GM12878 (cell line): ENCODE measurements around the gene PGC. TPM values are rescaled to one million over a fixed set of nuclear protein-coding genes. Genes with fewer than 3 reads are reported as not detected.

ENCODE experiments used
- ATAC-seq: fragments of 200-7000 bp; cut with Tn5 transposase; 3 replicates; pipeline ENCODE4 v1.9.1; 2020; ENCODE audit warnings: mild to moderate bottlenecking, moderate library complexity
- BruUV-seq: library from RNA; stranded (reverse); fragments of 400-500 nt; replicated peaks from 2 replicates; lab custom pipeline; 2021; lab: Mats Ljungman, UMichigan
- CTCF ChIA-PET: fragments of 300-600 bp; sonication (Branson Sonifier 250); formaldehyde crosslinking; extraction: SDS; loops from one replicate; lab custom pipeline; 2021; ENCODE audit warnings: inconsistent platforms; lab: Yijun Ruan, JAX
- POLR2A ChIA-PET: fragments of 350-600 bp; formaldehyde crosslinking; extraction: SDS; loops from one replicate; lab custom pipeline; 2021; ENCODE audit warnings: inconsistent platforms; lab: Charles Lee
- RAD21 ChIA-PET: fragments of 300-600 bp; sonication (Branson Sonifier 250); formaldehyde crosslinking; loops from one replicate; lab custom pipeline; 2023; ENCODE audit warnings: antibody characterized with exemption; ENCODE audit not compliant: unreplicated experiment; lab: Charles Lee
- SMC1A ChIA-PET: fragments of 300-600 bp; sonication (Branson Sonifier 250); formaldehyde crosslinking; loops from one replicate; lab custom pipeline; 2023; ENCODE audit not compliant: unreplicated experiment, uncharacterized antibody; lab: Charles Lee
- DNase-seq: peaks from one replicate; pipeline ENCODE4 v3.0.0-alpha.2; 2011; ENCODE audit warnings: low read depth, low spot score
- FAIRE-seq: peaks from 3 replicates; lab custom pipeline; 2011; peaks lifted over from hg19 to GRCh38; lab: Jason Lieb, UNC
- H2AFZ ChIP-seq: 2 replicates; pipeline ENCODE4 v1.6.0; 2011; ENCODE audit warnings: low read depth, low read length, control low read depth; ENCODE audit not compliant: control insufficient read depth
- H3K27ac ChIP-seq: 2 replicates; pipeline ENCODE4 v1.5.1; 2011; ENCODE audit warnings: control low read depth; ENCODE audit not compliant: control insufficient read depth, insufficient read depth
- H3K27me3 ChIP-seq, 2 experiments: replicated peaks in 1 of 2; 2 replicates each; pipeline versions ENCODE4 v1.6.0 to v1.6.1; 2011; ENCODE audit warnings: low read length in 1 of 2; ENCODE audit not compliant: control insufficient read depth in 2 of 2, insufficient read depth in 2 of 2
- H3K36me3 ChIP-seq, 2 experiments: 2 replicates each; pipeline ENCODE4 v1.5.1; 2011; ENCODE audit warnings: low read length in 1 of 2; ENCODE audit not compliant: control insufficient read depth in 2 of 2, insufficient read depth in 2 of 2
- H3K4me1 ChIP-seq: 2 replicates; pipeline ENCODE4 v1.6.1; 2011; ENCODE audit warnings: mild to moderate bottlenecking, low read length, moderate library complexity, mixed read lengths; ENCODE audit not compliant: control insufficient read depth, insufficient read depth
- H3K4me2 ChIP-seq: 2 replicates; pipeline ENCODE4 v1.6.0; 2011; ENCODE audit warnings: control low read depth; ENCODE audit not compliant: control insufficient read depth, insufficient read depth
- H3K4me3 ChIP-seq: fragments of 200-600 bp; sonication (generic); 2 replicates; pipeline ENCODE4 v1.5.1; 2016
- H3K79me2 ChIP-seq: 2 replicates; pipeline ENCODE4 v1.6.0; 2011; ENCODE audit warnings: low read length; ENCODE audit not compliant: control insufficient read depth, insufficient read depth
- H3K9ac ChIP-seq: 2 replicates; pipeline ENCODE4 v1.8.0; 2011; ENCODE audit warnings: low read length, control low read depth, mixed read lengths; ENCODE audit not compliant: control insufficient read depth, insufficient read depth
- H3K9me3 ChIP-seq: replicated peaks from 3 replicates; pipeline ENCODE4 v1.5.1; 2011; ENCODE audit warnings: mild to moderate bottlenecking, low read length; ENCODE audit not compliant: control insufficient read depth, insufficient read depth
- H4K20me1 ChIP-seq: 2 replicates; pipeline ENCODE4 v1.6.0; 2011; ENCODE audit not compliant: control insufficient read depth, insufficient read depth
- BACH1 ChIP-seq: fragments of 450-650 bp; IDR thresholded peaks from 2 replicates; pipeline ENCODE4 v1.6.1; 2017; ENCODE audit warnings: mild to moderate bottlenecking, borderline replicate concordance
- KDM1A ChIP-seq: fragments of 200-600 bp; sonication (generic); IDR thresholded peaks from 2 replicates; pipeline ENCODE4 v1.6.1; 2016; ENCODE audit warnings: borderline replicate concordance
- MYB ChIP-seq: fragments of 150-350 bp; IDR thresholded peaks from 2 replicates; pipeline ENCODE4 v1.6.1; 2014; ENCODE audit warnings: mild to moderate bottlenecking, low read depth, low read length, borderline replicate concordance
- POLR2A ChIP-seq: IDR thresholded peaks from 2 replicates; pipeline ENCODE4 v1.6.1; 2011; ENCODE audit warnings: low read depth, mild to moderate bottlenecking, low read length
- RAD51 ChIP-seq: fragments of 450-650 bp; IDR thresholded peaks from 2 replicates; pipeline ENCODE4 v1.6.1; 2016; ENCODE audit warnings: moderate library complexity, mild to moderate bottlenecking, inconsistent platforms
- STAT3 ChIP-seq: IDR thresholded peaks from 2 replicates; pipeline ENCODE4 v1.6.1; 2011; ENCODE audit warnings: low read depth, low read length, improper control_type of control experiment
- TBL1XR1 ChIP-seq: IDR thresholded peaks from 2 replicates; pipeline ENCODE4 v1.6.1; 2012; ENCODE audit warnings: low read depth, low read length, improper control_type of control experiment
- USF2 ChIP-seq: IDR thresholded peaks from 2 replicates; pipeline ENCODE4 v1.6.1; 2011; ENCODE audit warnings: low read depth, low read length, improper control_type of control experiment, borderline replicate concordance
- YBX1 ChIP-seq: fragments of 450-650 bp; IDR thresholded peaks from 2 replicates; pipeline ENCODE4 v1.6.1; 2016; ENCODE audit warnings: antibody characterized with exemption
- ZBED1 ChIP-seq: IDR thresholded peaks from 2 replicates; pipeline ENCODE4 v1.6.1; 2016; ENCODE audit warnings: borderline replicate concordance
- ZBTB11 ChIP-seq: fragments of 450-650 bp; formaldehyde crosslinking; IDR thresholded peaks from 2 replicates; pipeline ENCODE4 v1.5.0; 2022; ENCODE audit warnings: mild to moderate bottlenecking, missing genetic modification characterization
- WGBS: methylation state at CpG from one replicate; pipeline ENCODE4 v1.1.6; 2016; ENCODE audit warnings: low lambda C conversion rate; ENCODE audit not compliant: insufficient replicate concordance, insufficient coverage; ENCODE audit errors: missing lambda C conversion rate; 5-methylcytosine and 5-hydroxymethylcytosine counted together
- in situ Hi-C: fragments of 300-500 bp; cut with MboI; formaldehyde crosslinking; loops from 9 replicates; pipeline ENCODE4 v1.14.3; 2018; ENCODE audit warnings: mixed read lengths
- intact Hi-C: fragments of 100-400 bp; cut with micrococcal nuclease; formaldehyde crosslinking; loops from one replicate; pipeline ENCODE4 v1.14.2; 2022; ENCODE audit not compliant: unreplicated experiment
- polyA plus RNA-seq, 11 experiments: library from polyadenylated mRNA; depleted of rRNA in 4 of 11; unstranded in 6 of 11; stranded (reverse) in 5 of 11; fragments of >200 nt; fragmentation: Nextera tagmentation in 4 of 11; fragmentation: Illumina TruSeq in 1 of 11; extraction: Ambion mirVana in 4 of 11; extraction: Trizol in 1 of 11; gene quantifications; 1 replicate in 1 of 11; 2 replicates in 10 of 11; pipeline versions ENCODE4 v1.2.1 to v1.2.3, GENCODE V29; 2011 to 2016; ENCODE audit warnings: inconsistent platforms in 2 of 11, missing spikeins in 2 of 11, low read depth in 1 of 11
- total RNA-seq, 4 experiments: library from RNA; depleted of rRNA in 3 of 4; stranded (reverse); fragments of >200 nt in 3 of 4; fragmentation: Illumina TruSeq in 1 of 4; extraction: Trizol in 1 of 4; gene quantifications; 2 replicates each; pipeline versions ENCODE4 v1.2.1 to v1.2.3, GENCODE V29; 2013 to 2021
- TF ChIP-seq, protein P1 (sequence below): fragments of 450-650 bp; IDR thresholded peaks from 2 replicates; pipeline ENCODE4 v1.6.1; 2017; ENCODE audit warnings: mild to moderate bottlenecking, moderate library complexity
- TF ChIP-seq, protein P2 (sequence below): fragments of 450-650 bp; IDR thresholded peaks from 2 replicates; pipeline ENCODE4 v1.6.1; 2014; ENCODE audit warnings: mild to moderate bottlenecking

The PGC gene
- total and polyA plus RNA-seq, 10 of the 15 experiments (the other 5 are each of a cell fraction or from before 2014, with no cell fraction given): 0.26 TPM; not detected in 9

DNA sequence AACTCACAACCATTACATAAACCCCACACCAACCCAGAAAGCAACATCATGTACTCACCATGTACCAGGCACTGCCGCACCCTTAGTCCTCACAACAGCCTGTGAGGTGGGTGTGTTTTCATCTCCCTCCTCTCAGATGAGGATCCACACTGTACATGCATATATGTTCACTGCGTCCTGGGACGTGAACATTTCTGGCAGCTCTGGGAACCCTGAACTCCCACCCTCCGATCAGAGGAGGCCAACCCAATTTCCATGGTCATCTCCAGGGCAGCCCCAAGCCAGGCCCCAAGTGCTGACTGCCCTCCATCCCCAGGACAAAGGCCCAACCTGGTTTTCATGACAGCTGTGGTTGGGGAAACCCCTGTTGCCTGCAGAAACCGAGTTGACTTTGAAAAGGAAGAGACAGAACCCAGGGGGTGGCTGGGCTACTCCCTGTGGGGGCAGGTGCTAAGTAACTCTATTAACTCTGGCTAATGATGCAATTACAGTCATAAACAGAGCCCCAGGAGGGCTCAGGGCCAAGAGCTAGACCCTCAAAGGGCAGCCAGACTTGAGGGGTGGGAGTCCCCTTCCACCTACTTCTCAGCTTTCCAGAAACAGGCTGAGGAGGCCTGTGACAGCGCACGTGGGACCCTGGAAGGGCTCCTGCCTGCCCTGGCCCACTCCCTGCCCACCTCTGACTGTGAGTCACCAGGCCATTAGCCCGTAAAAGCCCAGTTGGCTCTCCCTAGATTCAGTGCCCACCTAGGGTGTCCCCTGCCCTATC is 14.4 kb downstream of the PGC start:
- in situ Hi-C loops (no loop called here), intact Hi-C loops (loop anchor here (1.0 to 10.0 kb wide), 4 partner anchors 9 to 658 kb away; partner anchors contain the start of genes FOXP4, NFYA and OARD1)
- ChIA-PET SMC1A (interaction anchor here (1.2 to 8.5 kb wide), 8 partner anchors 8 to 445 kb away, joined by 3 to 168 read pairs (median 14); no protein-coding TSS in a partner anchor), RAD21 (interaction anchor here (0.6 to 8.5 kb wide), 10 partner anchors 15 to 1039 kb away, joined by 3 to 300 read pairs (median 4); partner anchors contain the start of gene NCR2), POLR2A (interaction anchor here (0.7 to 9.6 kb wide), 7 partner anchors 14 to 399 kb away, joined by 3 to 293 read pairs (median 6); no protein-coding TSS in a partner anchor), CTCF (interaction anchor here (0.8 to 6.2 kb wide), 11 partner anchors 11 to 400 kb away, joined by 3 to 87 read pairs (median 9); partner anchors contain the start of genes BYSL, MED20 and TOMM6)
- WGBS: 3% methylated on average over 8 of the region's 8 CpGs
- peaks cover 2 to 5% of the 10 kb centered on the region in 2 experiments; a peak in 1 of 4 replicates for H3K36me3 ChIP-seq
- no peaks in the 10 kb centered on the region for H3K9me3 ChIP-seq
- BruUV-seq: no TSS peak
- H3K27ac ChIP-seq: peak overlapping the region; percentile 98
- peak; percentile 62 for DNase-seq
- H3K79me2 ChIP-seq: peaks cover 69% of the 10 kb centered on the region
- no peak overlapping the region for H2AFZ ChIP-seq
- no peaks in the 10 kb centered on the region for H4K20me1 ChIP-seq
- peak; percentile 53 for ATAC-seq
- H3K9ac ChIP-seq: peak overlapping the region; percentile 93
- H3K4me2 ChIP-seq: peak overlapping the region; percentile 99
- peak; percentile 80 for FAIRE-seq
- peaks cover 25% of the 10 kb centered on the region for H3K4me1 ChIP-seq
- H3K4me3 ChIP-seq: peak overlapping the region; percentile 92
- H3K27me3 ChIP-seq: no peaks in the 10 kb centered on the region; a peak in 1 of 4 replicates
- TF ChIP-seq RAD51 (0 out of 2 replicates have a peak, but pooled peaks have one; percentile 20), MYB (no peak), BACH1 (peak; percentile 51; the same call in 1 of the 2 replicates), KDM1A (no peak), POLR2A (peak; percentile 61), STAT3 (no peak), ZBTB11 (CRISPR knock-in tag) (peak; percentile 26; the same call in 1 of the 2 replicates), TBL1XR1 (0 out of 2 replicates have a peak, but pooled peaks have one; percentile 66), USF2 (no peak), ZBED1 (peak; percentile 68; the same call in 1 of the 2 replicates), YBX1 (no peak)
- TF ChIP-seq, protein P1, sequence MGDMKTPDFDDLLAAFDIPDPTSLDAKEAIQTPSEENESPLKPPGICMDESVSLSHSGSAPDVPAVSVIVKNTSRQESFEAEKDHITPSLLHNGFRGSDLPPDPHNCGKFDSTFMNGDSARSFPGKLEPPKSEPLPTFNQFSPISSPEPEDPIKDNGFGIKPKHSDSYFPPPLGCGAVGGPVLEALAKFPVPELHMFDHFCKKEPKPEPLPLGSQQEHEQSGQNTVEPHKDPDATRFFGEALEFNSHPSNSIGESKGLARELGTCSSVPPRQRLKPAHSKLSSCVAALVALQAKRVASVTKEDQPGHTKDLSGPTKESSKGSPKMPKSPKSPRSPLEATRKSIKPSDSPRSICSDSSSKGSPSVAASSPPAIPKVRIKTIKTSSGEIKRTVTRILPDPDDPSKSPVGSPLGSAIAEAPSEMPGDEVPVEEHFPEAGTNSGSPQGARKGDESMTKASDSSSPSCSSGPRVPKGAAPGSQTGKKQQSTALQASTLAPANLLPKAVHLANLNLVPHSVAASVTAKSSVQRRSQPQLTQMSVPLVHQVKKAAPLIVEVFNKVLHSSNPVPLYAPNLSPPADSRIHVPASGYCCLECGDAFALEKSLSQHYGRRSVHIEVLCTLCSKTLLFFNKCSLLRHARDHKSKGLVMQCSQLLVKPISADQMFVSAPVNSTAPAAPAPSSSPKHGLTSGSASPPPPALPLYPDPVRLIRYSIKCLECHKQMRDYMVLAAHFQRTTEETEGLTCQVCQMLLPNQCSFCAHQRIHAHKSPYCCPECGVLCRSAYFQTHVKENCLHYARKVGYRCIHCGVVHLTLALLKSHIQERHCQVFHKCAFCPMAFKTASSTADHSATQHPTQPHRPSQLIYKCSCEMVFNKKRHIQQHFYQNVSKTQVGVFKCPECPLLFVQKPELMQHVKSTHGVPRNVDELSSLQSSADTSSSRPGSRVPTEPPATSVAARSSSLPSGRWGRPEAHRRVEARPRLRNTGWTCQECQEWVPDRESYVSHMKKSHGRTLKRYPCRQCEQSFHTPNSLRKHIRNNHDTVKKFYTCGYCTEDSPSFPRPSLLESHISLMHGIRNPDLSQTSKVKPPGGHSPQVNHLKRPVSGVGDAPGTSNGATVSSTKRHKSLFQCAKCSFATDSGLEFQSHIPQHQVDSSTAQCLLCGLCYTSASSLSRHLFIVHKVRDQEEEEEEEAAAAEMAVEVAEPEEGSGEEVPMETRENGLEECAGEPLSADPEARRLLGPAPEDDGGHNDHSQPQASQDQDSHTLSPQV: no peak
- TF ChIP-seq, protein P2, sequence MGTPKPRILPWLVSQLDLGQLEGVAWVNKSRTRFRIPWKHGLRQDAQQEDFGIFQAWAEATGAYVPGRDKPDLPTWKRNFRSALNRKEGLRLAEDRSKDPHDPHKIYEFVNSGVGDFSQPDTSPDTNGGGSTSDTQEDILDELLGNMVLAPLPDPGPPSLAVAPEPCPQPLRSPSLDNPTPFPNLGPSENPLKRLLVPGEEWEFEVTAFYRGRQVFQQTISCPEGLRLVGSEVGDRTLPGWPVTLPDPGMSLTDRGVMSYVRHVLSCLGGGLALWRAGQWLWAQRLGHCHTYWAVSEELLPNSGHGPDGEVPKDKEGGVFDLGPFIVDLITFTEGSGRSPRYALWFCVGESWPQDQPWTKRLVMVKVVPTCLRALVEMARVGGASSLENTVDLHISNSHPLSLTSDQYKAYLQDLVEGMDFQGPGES: no peak
